ENCODE results near the gene PHF12. TPM values are rescaled to one million over a fixed set of nuclear protein-coding genes. Genes with fewer than 3 reads are reported as not detected.

PHF12 gene
- total RNA-seq, 1 donor from 2014 or later: 43.5 TPM

- H3K4me3 ChIP-seq (ENCODE audit: low read depth, low read length): no peak overlapping the region
- no peak for TF ChIP-seq CTCF (conservative IDR thresholded peaks at IDR 0.05; ENCODE audit: low read depth, low read length)
- DNase-seq (ENCODE audit: low read depth): no peak
Observed at GRCh38 chr17:28944343-28944742, 7.0 kb downstream of the PHF12 start.

DNA sequence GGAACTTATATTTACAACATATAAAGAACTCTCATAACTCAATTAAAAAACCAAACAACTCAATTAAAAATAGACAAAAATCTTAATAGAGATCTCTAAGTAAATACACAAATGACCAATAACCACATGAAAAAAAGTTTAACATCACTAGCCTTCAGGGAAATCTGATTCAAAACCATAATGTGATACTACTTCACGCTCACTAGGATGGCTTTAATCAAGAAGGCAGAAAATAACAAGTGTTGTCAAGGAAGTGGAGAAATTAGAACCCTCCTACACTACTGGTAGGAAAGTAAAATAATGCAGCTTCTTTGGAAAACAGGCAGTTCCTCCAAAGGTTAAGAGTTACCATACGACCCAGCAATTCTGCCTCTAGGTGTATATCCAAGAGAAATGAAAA, 8.4 kb downstream of the PHF12 start:
- no peak for DNase-seq (ENCODE audit: low read depth)
- TF ChIP-seq CTCF (conservative IDR thresholded peaks at IDR 0.05; ENCODE audit: low read depth, low read length): no peak
- no peak overlapping the region for H3K4me3 ChIP-seq (ENCODE audit: low read depth, low read length)

GRCh38 chr17:28941251-28941650, 10.1 kb downstream of the PHF12 start:
- DNase-seq (ENCODE audit: low read depth): no peak
- H3K4me3 ChIP-seq (ENCODE audit: low read depth, low read length): no peak overlapping the region
- no peak for TF ChIP-seq CTCF (conservative IDR thresholded peaks at IDR 0.05; ENCODE audit: low read depth, low read length)

DNA sequence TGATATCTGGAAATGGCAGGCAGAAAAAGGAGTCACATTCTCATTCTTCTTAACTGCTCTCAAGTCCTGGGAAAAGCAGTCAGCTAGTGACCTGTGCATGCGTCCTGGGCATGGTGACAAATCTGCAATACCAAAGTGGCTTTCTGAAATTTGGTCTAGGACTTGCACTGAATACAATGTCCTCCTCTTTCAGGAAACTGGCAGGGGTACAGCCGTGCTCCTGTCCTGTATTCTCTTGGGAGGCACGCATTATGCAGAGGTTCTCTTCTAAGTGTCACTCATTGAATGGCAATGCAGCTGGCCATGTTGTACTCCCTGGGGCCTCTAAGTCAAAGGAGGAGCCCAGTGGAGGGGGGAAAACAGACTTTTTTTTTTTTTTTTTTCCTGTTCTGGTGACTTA, 10.6 kb downstream of the PHF12 start:
- DNase-seq (ENCODE audit: low read depth): no peak
- no peak overlapping the region for H3K4me3 ChIP-seq (ENCODE audit: low read depth, low read length)
- no peak for TF ChIP-seq CTCF (conservative IDR thresholded peaks at IDR 0.05; ENCODE audit: low read depth, low read length)

DNA sequence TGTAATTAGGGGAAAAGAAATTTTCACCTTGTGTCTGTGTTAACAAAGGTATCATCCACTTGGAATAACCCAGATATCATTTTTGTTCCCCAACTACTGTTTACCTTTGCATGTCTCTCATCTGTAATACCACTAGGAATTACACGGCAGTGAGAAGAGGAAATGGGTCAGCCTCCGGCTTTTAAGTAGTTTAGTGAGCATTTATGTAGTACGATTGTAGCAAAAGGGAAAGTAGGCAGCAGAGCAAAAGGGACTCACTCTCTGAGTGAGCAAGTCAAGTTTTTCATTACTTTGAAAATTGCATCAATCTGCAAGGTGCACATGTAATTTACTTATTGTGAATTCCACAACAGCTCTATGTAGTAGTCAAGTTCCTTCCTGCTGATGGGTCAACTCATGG, 11.2 kb downstream of the PHF12 start:
- DNase-seq (ENCODE audit: low read depth): no peak
- no peak for TF ChIP-seq CTCF (conservative IDR thresholded peaks at IDR 0.05; ENCODE audit: low read depth, low read length)
- H3K4me3 ChIP-seq (ENCODE audit: low read depth, low read length): no peak overlapping the region

DNA sequence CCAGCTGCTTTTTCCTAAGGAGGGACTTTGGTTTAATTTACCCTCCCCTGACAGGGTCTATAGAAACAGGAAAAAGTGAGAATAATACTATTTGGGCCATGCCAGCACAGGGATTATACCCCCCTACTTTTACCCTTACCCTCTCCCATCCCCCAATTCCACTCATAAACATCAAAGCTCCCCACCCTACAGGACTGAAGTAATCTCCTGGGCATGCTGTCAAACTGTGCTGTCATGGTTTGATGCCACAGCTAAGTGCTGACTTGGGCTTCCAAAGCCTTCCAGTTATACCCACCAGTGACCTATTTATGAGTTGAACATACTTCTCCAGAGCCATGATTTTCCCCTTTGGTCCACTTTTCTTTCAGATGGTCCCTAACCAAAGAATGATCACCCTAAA, 12.8 kb downstream of the PHF12 start:
- H3K4me3 ChIP-seq (ENCODE audit: low read depth, low read length): no peak overlapping the region
- TF ChIP-seq CTCF (conservative IDR thresholded peaks at IDR 0.05; ENCODE audit: low read depth, low read length): no peak
- no peak for DNase-seq (ENCODE audit: low read depth)

DNA sequence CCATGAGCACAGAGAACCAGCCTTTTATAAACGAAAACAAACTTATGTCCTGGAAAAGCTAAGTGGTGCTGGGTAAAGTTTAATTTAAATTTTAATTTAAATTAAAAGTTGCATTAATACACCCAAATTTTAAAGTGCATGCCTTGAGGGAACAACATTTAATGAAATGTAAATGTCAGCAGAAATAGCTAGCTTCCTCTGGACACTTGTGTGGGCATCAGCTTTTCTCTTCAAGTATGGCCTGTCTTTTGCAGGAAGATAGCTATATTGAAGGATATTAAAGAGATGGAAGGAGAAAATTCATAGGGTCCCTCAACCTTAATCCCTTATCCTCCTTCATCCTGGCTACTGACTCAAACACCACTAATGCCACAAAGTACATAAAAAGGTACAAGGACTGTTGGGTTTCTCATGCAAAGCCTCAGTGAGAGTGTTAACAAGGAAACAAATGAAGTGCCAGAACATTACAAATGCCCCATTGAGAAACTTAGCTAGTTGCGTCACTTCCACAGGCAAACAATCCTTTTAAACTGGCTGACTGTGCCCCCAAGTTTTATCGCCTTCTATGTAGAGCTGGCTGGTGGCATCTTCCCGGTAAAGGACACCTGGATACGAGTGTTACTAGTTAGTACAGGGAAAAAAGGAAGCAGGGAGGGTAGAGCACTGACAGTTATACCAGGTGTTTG, 14.1 kb downstream of the PHF12 start:
- no peak overlapping the region for H3K4me3 ChIP-seq (ENCODE audit: low read depth, low read length)
- no peak for DNase-seq (ENCODE audit: low read depth)
- no peak for TF ChIP-seq CTCF (conservative IDR thresholded peaks at IDR 0.05; ENCODE audit: low read depth, low read length)
